HG03066 (cell line): ENCODE measurements around the gene KRT20.

ENCODE experiments used
- ATAC-seq: cut with Tn5 transposase; IDR thresholded peaks from one replicate; pipeline ENCODE4 v1.9.1; 2021; ENCODE audit warnings: low read depth; ENCODE audit not compliant: unreplicated experiment

Gene KRT20

DNA sequence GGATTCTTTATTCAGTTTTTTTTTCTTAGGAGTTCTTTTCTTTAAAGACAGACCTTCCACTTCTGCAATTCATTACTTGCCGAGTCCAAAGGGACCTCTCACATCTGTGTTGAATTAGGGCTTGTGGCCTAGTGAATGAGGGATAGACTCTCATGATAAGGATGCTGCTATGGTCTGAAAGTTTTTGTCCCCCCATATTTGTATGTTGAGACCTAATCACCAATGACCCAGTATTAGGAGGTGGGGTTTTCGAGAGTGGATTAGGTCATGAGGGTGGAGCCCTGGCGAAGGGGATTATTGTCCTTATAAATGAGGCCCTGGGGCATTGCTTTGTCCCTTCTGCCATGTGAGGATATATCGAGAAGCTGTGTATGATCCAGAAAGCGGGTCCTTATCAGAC is 27.5 kb downstream of the KRT20 start:
- ATAC-seq = no peak

DNA sequence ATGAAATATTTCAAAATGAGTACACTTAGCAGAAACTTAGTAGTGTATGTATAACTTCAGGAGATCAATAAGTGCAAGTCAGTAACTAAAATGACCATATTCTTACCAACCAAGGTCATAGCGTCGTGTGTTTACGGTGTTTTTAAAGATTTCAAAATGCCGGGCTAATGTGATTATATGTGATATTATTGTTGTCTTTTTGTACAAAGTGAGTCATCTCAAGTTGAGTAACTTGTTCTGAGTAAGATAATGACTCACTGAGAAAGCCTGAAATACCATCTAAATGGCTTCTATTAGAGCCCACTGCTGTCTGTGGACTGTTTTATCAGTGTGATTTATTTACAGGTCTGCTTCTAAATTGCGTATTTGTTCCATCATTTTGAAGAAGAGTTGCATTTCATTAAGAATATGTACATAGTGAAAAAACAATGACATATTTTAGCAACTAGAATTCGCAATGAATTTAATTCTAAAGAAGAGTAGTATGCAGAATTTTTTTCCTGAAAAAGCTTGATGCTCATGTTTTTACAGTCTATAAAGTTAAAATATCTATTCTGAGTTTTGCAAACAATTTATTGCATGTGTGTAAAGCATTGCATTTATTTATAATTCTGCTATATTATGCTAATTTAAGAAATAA is 30.7 kb downstream of the KRT20 start:
- ATAC-seq = no peak

DNA sequence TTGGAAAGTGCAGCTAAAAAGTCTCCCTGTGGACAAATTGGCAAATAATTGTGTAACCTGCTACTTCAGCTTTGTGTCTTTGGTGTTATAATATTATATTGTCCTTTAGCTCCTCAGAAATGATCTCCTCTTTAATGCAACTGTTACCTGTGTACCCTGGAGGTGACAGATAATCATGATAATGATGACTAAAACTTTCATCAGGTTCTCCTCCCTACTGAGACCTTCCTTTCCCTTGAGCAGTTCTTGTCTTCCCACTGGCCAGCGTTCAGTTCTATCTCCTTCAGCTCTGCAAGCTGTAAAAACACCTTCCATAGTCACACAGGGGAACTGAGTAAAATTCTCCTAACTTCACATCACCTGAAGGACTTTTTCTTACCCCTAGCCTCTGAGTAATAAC is 32.7 kb downstream of the KRT20 start:
- ATAC-seq = no peak

- no peak for ATAC-seq
Observed at GRCh38 chr17:40850293-40850972, 34.6 kb downstream of the KRT20 start.

GRCh38 chr17:40849723-40850122 is 35.3 kb downstream of the KRT20 start:
- ATAC-seq = no peak

DNA sequence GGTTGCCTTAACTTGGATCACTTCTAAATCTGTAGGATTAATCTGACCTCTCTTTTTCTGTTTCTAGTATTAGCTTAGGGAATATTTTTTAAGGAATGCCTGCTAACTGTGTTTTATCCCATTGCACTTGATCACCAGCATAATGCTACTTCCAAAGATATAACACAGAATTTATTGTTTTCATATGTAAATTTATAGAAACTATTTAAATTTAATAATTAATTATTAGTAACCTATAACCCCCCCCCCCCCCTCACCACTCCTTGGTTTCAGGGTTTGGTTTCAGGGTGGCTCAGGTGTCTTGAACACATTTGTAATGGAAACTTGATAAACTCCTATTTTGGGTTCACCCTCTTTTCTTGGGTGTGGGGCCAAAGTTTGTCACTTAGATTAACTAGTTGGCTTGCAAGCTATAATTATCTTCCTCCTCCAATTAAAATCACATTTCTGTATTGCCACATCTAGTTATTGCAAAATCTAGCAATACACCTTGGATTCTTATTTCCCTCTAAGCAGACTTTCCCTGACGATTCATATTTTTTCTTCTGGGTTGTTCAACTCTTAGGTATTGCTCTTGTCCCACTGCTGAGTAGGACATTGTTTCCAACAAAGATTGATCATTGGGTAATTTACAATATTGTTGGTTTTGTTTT is 36.3 kb downstream of the KRT20 start:
- no peak for ATAC-seq

DNA sequence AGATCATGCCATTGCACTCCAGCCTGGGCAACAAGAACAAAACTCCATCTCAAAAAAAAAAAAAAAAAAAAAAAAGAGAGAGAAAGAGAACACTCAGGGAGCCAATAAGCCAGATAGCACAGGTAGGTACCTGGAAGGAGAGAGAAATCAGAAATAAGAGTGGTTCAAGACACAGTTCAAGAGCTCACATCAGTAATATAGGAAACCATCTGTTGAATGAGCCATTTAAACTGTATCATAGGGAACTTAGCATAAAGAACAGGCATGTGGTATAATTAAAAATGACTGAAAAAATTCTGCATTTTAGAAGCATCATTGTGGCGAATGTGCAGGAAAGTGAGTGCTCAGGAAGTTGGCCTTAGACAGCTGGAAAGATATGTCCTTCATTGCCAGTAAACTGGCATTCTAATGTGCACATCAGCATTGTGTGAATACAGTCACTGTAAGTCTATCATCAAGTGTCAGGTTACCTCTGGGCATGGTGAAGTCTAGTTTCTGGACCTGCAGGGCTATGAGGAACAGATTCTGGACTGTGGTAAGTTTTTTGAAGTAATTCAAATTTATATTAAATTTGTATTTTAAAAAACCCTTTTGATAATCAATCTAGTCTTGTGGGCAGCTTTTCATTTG is 38.4 kb downstream of the KRT20 start:
- no peak for ATAC-seq

DNA sequence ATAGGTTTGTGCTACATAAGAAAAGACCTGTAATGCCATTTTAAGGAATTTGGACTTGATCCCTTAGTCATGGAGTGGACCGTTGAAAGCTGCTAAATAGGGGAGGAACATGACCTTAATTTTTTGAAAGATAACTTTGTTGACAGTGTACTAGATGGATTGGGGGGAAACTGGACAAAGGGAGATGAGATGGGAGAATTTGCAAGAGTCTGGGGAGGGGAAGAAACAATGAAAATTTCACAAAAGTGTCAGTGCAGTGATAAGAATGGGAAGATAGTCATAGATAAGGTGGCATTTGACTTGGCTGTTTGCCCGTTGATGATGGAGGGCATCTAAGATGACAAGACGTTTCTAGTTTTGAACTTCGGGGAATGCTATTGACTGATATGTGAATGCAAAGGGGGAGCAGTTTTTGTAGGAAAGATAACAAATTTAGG is 40.4 kb downstream of the KRT20 start:
- no peak for ATAC-seq

DNA sequence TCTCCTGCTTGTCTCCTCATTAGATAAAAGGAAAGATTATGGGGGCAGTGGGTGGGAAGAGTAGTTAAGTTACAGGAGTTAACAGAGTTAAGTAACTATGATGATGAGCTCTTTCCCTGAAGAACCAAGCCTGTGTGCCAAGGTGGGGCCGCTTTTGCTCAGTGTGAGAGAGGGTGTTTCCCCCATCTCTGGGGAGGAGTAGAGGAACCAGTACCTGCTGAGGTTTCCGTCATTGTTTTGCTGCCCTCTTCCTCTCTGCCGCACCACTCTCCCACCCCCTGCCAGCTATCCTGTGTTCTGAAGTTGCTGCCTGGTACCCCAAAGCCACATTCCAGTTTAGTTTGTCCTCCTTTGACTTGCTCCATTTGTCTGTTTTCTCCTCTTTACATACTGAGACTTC is 41.8 kb downstream of the KRT20 start:
- no peak for ATAC-seq

GRCh38 chr17:40841246-40841645 is 43.8 kb downstream of the KRT20 start:
- ATAC-seq = no peak

GRCh38 chr17:40839194-40839593 is 45.8 kb downstream of the KRT20 start:
- no peak for ATAC-seq

- ATAC-seq = no peak
Observed at GRCh38 chr17:40836020-40836419, 49.0 kb downstream of the KRT20 start.

DNA sequence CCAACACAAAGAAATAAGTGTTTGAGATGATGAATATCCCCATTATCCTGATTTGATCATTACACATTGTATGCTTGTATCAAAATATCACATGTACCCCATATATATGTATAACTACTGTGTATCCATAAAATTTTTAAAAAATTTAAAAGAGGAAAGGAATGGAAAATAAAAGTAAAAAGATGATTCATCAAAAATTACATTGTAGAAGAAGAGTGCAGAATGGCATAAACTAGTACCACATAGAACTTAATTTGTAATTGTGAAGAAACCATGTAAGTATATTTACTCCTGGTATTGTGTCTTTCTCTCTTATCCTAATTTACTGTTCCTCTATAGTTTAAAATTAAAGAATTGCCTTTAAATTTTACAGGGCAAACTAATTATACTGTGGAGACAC is 51.2 kb downstream of the KRT20 start:
- no peak for ATAC-seq

- no peak for ATAC-seq
Observed at GRCh38 chr17:40832840-40833239, 52.2 kb downstream of the KRT20 start.

DNA sequence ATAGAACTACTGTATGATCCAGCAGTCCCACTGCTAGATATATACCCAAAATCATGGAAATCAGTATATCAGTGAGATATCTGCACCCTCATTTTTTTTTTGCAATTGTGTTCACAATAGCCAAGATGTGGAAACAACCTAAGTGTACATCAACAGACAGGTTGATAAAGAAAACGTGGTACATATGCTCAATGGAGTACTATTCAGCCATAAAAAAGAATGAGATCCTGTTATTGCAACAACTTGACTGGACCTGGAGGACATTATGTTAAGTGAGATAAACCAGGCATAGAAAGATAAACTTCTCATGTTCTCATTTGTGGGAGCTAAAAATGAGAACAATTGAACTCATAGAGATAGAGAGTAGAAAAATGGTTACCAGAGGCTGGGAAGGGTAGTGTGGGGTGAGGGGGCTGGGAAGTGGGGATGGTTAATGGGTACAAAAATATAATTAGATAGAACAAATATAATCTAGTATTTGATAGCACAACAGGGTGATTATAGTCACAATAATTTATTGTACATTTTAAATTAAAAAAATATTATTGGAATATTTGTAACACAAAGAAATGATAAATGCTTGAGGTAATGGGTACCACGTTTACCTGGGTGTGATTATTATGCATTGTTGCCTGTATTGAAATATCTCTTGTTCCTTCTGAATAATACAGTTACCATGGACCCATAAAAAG is 54.8 kb downstream of the KRT20 start:
- ATAC-seq = no peak

DNA sequence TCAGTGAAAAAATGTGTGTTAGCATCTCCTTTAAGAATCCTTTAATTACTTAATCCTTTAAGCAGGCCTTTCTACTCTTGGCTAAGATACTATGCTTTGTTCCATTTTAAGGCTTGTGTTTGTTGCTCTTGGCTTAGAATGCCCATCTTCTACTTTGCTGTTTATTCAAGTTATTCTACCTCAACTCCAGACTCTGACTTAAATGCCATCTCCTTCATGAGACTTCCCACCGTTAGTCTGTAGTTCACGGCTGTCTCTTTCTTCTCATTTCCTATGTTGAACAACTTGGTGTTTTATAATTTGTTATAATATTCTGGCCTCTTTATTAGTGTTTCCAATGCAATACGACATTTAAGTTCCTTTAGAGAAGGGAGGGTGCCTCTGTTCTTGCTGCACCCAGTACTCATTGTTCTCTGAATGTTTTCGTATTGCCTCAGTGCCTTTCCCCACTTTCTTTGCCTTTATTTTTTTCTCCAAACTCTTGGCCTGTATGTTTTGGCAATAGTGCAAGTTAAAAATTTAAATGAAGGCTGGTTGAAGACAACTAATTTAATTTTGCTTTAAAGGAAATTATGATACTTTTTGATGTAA is 56.5 kb downstream of the KRT20 start:
- no peak for ATAC-seq

- ATAC-seq = no peak
Observed at GRCh38 chr17:40827746-40828453, 57.1 kb downstream of the KRT20 start.
